ENCODE results near the gene SARDH.

Gene SARDH

DNA sequence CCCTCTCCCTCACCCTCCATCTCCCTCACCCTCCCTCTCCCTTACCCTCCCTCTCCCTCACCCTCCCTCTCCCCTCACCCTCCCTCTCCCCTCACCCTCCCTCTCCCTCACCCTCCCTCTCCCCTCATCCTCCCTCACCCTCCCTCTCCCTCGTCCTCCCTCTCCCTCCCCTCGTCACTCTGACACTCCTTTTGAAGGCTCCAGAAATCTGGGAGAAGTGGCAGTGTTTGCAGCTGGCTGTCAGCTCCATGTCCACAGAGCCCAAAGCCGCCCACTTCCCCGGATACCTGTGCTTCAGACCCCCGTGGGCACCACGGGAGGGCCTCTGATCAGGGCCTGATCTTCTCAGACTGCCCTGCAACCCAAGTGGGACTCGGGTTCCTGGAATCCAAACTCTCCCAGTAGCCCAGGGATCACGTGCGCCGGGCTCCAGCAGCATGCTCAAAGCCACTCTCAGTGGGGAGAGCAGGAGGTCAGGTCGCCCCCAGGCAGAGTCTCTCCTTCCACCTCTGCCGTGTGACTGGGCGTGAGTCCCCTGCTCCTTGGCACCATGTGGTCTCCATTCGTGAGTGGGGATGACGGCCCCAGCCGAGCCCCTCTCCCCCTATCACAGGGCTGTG, 68.9 kb downstream of the SARDH start:
- DNase-seq (ENCODE audit: low read depth in 3 of 3), result no peak

DNA sequence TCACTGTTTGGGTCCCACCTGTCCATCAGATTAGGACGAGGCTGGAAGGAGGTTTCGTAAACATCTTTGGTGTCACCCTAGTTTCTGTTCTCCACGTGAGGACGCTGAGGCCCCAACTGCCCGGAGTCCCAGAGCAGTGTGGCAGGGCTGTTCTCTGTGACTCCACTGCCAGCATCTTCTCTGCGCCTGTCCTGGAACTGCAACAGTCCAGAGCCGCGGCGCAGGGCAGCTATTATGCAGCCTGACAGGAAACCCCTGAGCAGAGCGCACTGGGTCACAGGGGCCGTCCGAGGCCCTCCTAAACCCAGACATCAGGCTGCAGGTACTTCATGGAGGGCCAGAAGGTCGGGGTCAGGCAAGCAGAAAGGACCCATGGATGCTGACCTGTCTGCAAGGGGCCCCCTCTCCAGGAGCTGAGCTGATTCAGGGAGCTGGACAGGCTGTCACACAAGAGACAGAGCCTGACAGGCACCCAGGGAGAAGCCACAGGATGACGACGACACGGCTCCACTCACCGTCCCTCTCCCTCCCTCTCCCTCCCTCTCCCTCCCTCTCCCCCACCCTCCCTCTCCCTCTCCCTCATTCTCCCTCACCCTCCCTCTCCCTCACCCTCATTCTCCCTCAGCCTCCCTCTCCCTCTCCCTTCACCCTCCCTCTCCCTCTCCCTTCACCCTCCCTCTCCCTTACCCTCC, 70.2 kb downstream of the SARDH start:
- no peak for DNase-seq (ENCODE audit: low read depth in 3 of 3)

DNA sequence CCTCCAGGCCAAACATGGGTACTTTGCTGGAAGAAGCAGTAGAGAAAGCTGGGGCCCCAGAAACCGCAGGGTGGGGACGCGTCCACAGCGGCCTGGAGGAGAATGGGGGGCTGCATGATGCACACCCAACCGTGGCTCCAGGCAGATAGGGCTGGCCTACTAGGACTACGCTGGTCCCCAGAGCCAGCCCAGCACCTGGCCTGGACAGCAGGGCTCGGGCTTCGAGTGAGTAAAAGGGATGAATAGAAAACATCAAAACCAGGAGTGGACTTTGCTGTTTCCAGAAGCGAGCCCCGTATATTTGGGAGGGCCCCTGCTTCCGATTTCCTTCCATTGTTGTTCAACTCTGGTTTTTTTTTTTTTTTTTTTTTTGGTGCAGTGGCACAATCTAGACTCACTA, 71.3 kb downstream of the SARDH start:
- no peak for DNase-seq (ENCODE audit: low read depth in 3 of 3)

DNA sequence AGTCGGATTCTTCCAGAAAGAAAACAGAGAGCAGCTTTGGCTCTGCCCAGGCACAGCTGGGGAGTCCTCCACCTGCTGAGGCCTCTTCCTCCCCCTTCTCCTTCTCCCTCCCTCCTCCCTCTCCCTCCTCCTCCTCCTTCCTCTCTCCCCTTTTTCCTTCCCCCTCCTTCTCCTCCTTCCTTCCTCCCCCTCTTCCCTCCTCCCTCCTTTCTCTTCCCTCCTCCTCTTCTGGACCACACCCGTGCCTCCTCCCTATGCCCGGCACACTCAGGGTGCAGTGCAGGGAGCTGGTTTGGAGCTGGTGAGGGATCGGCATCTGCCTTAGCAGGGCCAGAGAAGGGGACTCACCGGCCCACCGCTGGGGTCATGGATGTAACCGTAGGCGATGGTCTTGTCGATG, 71.8 kb downstream of the SARDH start:
- DNase-seq (ENCODE audit: low read depth in 3 of 3), result no peak

DNA sequence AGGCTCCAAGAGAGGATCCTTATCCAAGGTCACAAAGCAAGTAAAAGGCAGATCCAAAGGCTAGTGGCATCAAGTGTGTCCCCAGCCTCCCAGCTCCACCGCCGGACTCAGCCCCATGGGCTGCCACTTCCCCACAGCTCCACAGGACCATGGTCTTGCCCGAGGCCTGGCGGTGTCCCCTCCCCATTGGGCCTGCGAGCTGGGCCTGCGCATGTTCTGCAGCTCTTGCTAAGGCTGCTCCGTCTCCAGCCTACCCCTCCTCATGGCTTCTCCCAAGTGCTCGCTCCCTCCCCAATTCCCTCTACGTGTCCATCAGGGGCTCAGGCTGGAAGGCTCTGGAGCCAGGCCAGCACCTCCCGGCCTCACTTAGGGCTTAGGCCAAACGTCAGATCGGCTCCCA, 72.6 kb downstream of the SARDH start:
- no peak for DNase-seq (ENCODE audit: low read depth in 3 of 3)

DNA sequence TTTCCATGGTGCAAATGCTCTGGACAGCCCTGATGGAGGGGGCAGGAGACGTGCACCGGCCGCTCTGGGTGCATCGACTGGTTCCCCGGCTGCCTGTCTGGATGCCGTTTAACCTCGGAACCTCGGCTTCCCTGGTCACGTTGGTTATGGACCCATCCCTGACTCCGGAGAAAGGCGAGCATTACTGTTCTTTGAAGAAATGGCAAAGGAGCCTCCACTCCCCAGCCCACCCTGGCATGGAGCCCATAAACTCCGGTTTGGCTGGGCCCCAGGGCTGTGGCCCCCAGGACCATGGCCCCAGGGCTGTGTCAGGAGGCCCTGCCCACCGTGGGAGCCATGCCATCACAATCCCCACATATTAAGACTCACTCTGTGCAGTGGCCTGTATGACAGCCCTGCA, 73.1 kb downstream of the SARDH start:
- no peak for DNase-seq (ENCODE audit: low read depth in 3 of 3)

DNA sequence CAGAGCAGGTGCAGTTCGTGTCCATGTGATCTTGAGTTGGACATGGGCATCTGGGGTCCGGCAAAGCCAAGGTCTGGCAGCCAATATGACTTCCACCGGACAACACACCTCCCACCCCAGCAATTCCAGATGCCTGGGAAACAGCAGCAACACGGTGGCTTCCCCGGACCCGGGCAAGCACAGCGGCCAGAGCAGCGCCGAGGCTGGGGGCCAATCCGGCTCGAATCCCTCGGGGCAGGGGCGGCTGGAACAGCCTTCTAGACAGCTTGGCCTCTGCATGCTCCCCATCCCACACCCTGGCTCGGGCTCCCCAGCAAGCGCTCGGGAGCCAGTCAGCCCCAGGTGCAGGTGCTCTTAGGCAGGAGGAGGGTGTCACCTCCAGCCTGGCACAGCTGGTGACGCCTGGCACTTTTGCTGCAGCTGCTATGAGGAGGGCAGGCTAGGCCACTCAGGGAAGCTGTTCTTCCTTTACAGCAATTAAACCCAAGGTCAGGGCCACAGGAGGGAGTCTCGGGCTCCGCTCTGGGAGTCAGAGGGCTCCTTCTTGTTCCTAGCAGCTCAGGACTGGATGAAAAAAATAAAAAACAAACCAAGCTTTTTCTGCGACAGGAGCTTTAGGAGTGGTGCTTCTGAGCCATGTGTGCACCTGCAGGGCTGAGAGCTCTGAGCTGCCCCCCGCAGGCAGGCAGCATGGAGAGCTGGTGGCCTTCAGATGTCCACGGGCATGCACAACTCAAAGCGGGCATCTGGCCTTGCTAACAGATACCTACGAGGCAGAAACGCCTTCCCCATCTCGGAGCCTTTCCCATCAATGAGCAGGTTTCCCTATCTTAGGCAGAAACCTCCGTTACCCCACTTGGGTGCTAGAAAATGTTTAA, 73.7 kb downstream of the SARDH start:
- no peak for DNase-seq (ENCODE audit: low read depth in 3 of 3)

DNA sequence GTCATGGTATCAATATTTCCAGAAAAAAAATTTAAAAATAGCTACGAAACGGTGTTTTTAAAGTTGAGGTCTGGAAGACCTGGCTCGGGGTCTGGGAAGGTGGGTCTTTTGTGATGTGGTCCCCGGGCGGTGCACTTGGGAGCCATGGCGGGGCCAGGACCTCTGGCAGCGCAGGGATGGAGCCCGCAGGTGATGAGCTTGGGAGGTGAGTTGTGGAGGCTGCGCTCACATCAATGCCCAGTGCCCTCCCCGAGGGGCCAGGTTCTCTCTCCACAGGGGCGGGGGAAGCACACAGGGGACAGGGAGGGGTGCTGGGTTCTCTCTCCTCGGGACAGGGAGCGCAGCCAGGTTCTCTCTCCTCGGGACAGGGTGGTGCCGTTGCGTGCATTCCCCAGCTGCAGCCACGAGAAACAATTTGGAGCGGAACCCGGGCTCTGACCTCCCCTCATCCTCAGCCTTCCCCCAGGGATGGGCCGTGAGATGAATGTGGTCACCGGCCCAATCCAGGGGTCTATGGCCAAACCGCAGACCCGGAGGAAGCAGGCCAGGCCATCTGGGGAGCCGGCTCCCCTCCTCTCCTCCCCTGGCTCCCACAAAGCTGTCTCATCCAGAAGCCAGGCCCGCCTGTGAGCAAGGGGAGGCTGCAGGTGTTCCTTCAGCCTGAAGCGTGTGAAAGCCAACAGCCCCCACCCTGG, 76.2 kb downstream of the SARDH start:
- no peak for DNase-seq (ENCODE audit: low read depth in 3 of 3)

DNA sequence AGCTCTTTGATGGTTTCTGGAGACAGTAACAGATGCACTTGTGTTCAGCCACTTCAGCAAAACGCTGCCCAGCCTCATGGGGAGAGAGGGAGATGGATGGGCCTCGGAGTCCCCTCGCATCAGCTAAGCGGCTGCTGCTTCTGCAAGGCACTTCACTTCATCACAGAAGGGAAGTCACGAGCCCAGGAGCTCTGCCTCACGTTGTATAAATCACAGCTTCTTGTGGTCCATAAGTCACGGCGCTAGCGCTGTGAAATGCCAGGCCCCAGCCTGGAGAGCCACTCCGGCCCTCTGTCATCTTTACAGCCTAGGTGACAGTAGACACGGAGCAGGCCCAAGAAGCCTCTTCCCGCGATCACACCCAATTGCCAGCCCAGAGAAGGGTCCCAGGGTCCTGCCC, 78.6 kb downstream of the SARDH start:
- DNase-seq (ENCODE audit: low read depth in 3 of 3), result no peak

DNA sequence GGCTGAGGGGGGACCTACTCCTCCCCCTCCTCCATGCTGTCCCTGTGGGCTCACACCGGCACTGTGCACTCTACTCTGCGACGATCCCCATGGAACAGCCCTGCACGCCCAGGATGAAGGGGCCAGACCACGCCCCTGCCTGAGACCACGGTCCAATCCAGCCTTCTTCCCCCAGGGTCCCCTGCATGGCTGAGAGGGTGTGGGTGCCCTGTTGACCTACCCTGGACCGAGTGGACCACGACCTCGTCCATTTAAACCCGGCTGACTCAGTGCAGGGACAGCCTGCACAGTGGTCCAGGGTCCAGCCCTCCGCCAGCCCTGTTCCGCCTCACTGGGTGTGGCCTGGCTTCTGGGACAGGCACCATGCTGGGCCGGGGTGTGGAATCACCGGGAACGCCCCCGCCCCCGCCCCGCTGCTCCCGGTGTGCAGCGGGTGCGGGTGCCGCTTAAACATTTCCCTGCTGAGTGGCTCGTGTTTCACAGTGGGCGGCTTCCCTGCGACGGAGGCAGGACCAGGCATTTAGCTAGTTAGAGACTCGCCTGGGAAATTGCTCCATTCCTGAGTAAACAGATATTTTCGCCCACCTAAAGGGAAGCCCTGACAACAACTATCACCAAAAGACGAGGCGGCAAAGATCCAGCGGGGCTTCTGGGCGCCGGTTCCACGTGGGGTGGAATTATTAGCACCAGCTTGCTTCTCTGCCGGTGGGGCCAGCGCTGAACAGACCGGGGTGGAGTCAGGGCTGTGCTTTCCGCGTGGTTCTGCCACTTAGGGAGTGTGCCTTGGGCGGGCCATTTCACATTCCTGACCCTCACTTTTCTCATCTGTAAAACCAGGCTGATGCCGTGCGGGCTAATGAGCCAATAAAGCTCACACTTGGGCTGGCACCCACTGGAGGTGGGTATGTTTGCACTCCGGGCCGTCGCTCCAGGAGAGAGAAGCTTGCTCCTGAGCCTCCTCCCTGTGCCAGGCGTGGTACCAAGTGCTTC, 79.4 kb downstream of the SARDH start:
- peak in 1 of 3 experiments; percentile 38 for DNase-seq (ENCODE audit: low read depth in 3 of 3)

DNA sequence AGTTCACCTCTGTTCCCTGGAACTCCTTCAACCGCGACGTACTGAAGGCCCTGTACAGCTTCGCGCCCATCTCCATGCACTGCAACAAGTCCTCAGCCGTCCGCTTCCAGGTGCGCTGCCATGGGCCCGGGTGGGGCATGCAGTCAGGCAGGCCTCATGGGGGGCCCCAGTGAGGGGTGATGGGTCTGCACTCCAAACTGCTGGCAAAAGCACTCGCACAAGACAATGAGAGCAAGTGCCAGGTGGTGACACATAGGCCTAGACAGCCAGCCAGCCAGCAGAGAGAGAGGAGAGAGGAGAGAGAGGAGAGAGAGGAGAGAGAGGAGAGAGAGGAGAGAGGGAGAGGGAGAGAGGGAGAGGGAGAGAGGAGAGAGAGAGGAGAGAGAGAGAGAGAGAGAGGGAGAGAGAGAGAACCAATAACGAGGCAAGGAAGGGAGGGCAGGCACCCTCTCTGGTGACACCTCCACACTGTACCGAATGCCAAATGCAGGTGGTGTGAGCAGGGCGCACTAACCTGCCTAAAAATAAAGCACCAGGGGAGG, 81.0 kb downstream of the SARDH start:
- no peak for DNase-seq (ENCODE audit: low read depth in 3 of 3)

DNA sequence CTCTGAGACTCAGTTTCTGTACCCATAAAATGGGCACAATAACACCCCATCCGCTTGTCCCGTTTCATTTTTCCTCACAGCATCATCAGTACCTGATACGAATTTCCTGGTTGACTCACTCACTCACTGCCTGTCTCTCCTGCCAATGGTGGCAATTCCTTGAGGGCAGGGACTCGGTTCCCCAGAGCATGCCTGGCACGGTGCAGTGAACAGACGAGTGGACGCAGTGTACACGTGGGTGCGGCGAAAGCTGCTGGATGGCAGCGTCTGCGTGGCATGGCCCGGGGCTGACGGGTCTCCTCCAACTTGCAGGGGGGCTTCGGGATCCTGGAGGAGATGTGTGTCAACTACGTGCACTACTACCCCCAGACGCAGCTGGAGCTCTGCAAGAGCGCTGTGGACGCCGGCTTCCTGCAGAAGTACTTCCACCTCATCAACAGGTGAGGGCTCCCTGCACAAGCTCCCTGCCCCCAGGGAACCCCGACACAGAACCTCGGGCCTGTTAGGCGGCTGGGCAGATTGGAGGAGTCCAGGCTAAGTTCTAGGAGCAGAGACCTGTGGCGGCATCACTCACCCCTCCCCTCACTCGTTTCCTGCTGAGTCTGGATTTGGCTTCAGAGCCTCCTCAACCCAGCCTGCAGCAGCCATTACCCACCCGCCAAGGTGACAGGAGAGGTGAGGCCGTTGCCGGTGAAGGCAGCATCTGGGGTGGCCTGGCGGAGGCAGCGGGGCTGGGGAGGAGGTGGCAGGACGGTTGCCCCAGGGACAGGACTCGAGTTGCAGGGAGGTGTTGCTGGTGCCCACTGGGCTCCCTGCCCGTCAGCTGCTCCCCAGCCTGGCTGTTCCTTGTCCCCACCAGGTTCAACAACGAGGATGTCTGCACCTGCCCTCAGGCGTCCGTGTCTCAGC, 81.7 kb downstream of the SARDH start:
- DNase-seq (ENCODE audit: low read depth in 3 of 3), result peak in 1 of 3 experiments; percentile 28

DNA sequence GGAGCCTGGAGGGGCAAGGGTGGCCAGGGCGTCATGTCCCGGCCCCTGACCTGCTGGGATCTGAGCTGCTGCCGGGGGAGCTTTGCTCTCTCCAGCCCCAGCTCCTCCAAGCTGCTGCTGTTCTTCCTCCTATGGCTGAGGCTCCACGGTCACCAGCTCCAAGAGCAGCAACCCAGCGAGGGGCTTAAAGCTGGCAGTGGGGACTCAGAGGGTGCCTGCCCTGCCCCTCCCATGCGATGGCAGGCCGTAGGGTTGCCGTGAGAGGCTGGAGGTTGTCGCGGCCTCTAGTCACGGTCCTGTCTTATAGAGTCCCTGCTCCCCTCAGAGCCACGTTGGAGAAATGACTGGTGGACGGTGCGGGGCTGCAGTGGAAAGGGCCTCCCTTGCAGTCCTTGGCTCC, 82.5 kb downstream of the SARDH start:
- DNase-seq (ENCODE audit: low read depth in 3 of 3), result no peak

DNA sequence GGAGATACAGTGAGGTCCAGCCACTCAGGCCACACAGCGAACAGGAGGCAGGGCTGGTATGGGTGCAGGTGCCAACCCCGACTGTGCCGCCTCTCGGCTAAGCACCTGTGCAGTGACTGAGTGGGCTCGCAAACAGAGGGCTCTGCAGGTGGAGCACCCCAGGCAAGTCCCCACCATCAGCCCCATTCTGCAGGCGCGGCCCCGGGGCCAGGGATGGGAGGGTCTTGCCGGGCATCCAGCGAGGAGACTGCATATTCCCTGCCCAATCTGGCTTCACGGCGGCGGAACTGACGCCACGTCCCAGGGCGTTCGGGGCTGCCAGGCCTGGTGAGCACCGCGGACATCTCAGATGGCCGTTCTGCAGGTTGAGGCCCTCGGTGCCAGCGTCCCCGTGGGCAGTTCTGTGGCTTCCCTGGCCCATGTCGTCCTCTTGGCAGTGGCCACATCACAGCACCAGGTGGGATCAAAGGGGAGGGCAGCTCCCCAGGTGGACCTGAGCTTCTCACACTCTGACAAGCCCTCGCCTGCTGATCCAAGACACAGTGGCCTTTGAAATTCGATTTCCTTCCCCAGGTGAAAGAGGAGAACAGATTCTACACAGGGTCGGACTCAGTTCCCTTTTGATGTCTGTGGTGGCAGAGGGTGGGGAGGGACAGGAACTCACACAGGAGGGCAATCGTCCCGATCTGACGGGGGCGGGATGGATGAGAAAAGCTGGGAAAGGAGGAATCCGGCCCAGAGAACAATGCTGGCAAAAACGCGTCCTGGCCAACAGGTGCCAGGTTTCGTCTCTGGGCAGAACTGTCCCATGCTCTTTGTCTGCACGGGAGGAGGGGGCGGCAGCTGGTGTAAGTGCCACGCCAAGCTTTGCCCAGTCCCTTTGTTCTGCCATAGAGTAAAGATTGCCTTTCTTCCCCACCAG, 83.2 kb downstream of the SARDH start:
- DNase-seq (ENCODE audit: low read depth in 3 of 3), result no peak

DNA sequence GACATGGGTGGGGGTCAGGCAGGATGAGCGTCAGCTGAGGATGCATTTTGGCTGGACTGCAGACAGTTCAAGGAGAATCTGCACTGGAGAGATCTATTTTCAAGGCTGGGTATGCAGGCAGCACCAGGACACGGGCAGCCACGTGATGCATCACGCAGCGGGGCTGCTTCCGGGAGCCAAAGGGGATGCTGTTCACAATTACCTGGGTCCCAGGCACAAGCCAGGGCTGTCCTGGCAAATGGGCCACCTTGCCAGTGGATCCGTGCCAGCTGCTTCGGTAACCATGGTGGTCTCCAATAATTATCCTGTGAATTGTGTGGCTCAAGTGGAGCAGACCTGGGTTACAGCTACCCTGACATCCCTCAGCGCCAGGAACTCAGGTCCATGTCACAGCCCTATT, 84.5 kb downstream of the SARDH start:
- no peak for DNase-seq (ENCODE audit: low read depth in 3 of 3)

DNA sequence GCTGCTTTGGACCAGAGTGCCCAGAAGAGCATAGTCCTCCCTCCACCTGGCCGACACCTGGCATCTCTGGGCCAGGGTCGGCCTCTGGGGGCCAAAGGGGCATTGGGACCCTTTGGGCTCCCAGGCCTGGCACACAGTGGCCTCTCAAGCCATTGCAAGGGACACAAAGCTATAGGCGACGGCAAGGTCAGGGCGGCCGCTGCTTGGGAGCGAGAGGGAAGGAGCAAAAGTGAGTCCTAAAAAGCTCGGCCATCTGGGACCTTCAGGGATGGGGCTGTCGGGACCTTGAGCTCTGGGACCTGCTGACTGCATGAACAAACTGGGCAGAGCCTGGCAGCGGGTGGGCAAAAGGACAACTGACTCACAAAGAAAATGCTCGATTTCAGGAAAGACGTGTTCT, 88.1 kb downstream of the SARDH start:
- no peak for DNase-seq (ENCODE audit: low read depth in 3 of 3)

DNA sequence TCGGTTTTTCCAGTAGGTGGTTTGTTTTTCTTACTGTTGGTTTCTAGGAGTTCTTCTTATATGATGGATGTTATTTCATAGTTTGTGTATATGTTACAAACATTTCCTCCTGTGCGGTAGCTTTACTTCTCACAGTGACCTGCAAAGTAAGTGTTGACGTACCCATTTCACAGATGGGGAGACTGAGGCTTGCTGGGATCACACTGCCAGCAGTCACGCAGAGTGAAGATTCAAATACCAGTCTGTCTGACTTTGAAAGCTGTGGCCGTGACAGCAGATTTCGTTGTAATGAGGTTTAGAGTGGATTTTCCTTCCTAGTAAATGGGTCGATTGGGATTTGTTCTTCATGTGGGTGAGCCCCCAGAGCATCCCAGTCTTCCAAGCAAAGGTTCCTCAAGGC, 89.0 kb downstream of the SARDH start:
- DNase-seq (ENCODE audit: low read depth in 3 of 3), result no peak

DNA sequence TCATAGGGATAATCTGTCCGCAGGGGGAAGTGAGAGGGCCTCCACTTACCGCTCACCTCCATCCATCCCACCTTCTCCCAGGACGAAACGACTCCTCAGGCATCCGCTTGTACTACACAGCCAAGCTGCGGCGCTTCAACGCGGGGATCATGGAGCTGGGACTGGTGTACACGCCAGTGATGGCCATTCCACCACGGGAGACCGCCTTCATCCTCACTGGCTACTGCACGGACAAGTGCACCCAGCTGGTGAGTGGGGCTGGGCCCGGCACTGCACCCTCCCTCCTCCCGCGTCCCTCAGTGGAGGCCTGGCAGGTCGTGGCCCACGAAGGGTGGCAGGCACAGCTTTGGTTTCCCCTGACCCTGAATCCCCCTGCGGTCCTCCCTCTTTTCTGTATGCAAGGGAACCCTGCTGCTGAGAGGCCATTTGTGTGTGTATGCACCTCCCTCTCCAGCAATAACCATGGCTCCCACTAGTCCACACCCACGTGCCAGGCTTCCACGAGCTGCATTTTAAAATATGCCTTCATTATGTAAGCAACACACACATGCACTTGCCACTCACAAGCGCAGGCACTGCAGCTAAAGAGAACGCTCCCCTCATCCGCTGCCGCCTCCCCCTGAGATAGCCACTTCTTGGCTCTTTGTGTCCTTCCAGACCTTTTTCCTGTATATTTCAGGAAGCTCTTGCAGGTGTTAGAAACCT, 90.2 kb downstream of the SARDH start:
- DNase-seq (ENCODE audit: low read depth in 3 of 3), result no peak

Measured in stimulated activated CD4-positive, alpha-beta T cell treated with anti-CD3 and anti-CD28 coated beads, TNF-alpha, amount 100 ng/mL, for 24 hours (primary cell).